VCaP (cell line): ENCODE data around the gene PDE9A.

Experiments
- H3K27ac ChIP-seq: fragments of 450-650 bp; 2 replicates; pipeline ENCODE4 v1.5.1; 2017
- TF ChIP-seq, protein P1 (sequence below): fragments of 450-650 bp; conservative IDR thresholded peaks from 2 replicates; pipeline ENCODE4 v1.5.1; 2017; ENCODE audit warnings: mild to moderate bottlenecking, moderate library complexity

The PDE9A gene

DNA sequence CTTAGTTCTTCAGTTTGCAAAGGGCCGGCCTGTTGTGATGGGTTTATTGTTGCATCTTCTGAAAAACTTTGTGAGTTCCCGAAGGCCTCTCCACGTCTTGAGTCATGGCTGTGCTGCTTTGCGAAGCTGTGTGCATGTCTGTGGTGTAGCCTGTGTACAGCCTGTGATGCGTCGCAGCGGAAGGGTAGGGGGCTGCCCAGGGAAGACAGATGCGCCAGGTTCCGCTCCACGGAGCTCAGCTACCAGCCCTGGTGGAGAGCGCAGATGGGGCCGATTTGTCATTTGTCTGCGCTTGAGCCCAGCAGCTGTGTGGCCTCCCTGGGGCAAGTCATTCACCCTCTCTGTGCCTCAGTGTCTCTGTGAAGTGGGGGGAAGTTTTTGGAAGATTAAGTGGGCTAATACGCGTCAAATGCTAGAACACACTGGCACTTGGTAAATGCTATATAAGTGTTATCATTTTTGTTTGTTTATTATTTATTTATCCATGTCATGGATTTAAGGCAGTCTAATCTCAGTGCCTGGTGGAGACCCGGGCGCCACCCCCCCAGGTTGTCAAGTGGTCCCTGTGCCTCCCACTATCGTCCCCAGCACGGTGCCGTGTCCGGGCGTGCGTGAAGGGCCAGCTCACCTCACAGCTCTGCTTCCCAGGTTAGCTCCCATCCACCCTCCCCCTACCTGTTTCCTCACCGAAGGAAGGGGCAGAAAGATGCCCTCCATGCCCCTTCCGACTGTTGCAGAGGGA is 8.4 kb downstream of the PDE9A start:
- TF ChIP-seq, protein P1, sequence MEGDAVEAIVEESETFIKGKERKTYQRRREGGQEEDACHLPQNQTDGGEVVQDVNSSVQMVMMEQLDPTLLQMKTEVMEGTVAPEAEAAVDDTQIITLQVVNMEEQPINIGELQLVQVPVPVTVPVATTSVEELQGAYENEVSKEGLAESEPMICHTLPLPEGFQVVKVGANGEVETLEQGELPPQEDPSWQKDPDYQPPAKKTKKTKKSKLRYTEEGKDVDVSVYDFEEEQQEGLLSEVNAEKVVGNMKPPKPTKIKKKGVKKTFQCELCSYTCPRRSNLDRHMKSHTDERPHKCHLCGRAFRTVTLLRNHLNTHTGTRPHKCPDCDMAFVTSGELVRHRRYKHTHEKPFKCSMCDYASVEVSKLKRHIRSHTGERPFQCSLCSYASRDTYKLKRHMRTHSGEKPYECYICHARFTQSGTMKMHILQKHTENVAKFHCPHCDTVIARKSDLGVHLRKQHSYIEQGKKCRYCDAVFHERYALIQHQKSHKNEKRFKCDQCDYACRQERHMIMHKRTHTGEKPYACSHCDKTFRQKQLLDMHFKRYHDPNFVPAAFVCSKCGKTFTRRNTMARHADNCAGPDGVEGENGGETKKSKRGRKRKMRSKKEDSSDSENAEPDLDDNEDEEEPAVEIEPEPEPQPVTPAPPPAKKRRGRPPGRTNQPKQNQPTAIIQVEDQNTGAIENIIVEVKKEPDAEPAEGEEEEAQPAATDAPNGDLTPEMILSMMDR = no peak
- peak overlapping the region; percentile 100 for H3K27ac ChIP-seq

GRCh38 chr21:42662430-42663199 is 9.2 kb downstream of the PDE9A start:
- TF ChIP-seq, protein P1 = no peak
- H3K27ac ChIP-seq = peak overlapping the region; percentile 100

DNA sequence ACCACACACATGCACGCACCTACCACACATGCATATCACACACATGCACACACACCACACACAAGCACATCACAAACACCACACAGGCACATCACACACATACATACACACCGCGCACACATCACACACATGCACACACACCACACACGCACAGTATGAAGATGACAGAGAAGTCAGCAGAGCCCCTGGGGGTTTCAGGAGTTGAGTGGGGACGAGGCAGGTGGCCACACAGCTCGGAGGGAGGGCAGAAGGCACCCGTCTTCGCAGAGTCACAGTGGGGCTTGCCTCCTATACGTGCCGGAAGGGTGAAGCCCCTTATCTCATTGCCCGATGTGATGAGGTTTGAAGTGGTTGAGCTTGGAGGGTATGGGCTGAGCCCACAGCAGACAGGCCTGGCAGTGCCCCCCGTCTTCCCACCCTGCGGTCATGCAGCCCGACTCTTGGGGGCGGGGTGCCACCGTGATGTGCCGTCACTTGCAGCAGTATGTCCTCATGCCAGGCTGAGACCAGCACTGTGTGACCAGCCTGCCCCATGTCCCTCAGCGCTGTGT is 9.9 kb downstream of the PDE9A start:
- TF ChIP-seq, protein P1 = no peak
- H3K27ac ChIP-seq = peak overlapping the region; percentile 100

- H3K27ac ChIP-seq = peak overlapping the region; percentile 100
- TF ChIP-seq, protein P1 = no peak
Observed at GRCh38 chr21:42663860-42664535, 10.6 kb downstream of the PDE9A start.

DNA sequence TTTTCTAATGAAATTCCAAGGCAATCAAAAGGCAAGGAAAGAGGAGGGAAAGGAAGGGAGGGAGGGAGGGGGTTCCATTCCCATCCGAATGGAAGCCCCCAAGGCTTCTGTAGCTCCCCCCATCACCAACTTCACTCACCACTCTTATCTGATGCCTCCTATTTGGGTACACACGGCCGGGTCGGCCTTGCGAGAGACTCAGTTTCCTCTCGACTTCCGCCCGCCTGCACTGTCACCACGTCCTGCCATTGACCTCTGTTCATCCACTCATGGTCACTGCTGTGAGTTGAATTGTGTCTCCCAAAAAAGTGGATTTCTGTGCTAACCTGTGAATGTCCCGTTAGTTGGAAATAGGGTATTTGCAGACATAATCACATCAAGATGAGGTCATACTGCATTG is 11.2 kb downstream of the PDE9A start:
- peak overlapping the region; percentile 100 for H3K27ac ChIP-seq
- TF ChIP-seq, protein P1 = no peak

- H3K27ac ChIP-seq = peak overlapping the region; percentile 100
- TF ChIP-seq, protein P1 = no peak
Observed at GRCh38 chr21:42665026-42665425, 11.6 kb downstream of the PDE9A start.

- H3K27ac ChIP-seq = peak overlapping the region; percentile 100
- TF ChIP-seq, protein P1 = no peak
Observed at GRCh38 chr21:42665484-42665883, 12.1 kb downstream of the PDE9A start.
